GM23248 (cell line): ENCODE measurements around the gene CABP1. TPM values are rescaled to one million over a fixed set of nuclear protein-coding genes. Genes with fewer than 3 reads are reported as not detected.

Experiments used
- DNase-seq: peaks from one replicate; pipeline ENCODE4 v3.0.0-alpha.2; 2015
- H2AFZ ChIP-seq: fragments of 200-600 bp; sonication (generic); 2 replicates; pipeline ENCODE4 v1.6.1; 2016; ENCODE audit warnings: antibody characterized with exemption
- H3F3A ChIP-seq: fragments of 200-600 bp; sonication (generic); 2 replicates; pipeline ENCODE4 v1.6.1; 2016; ENCODE audit warnings: mild to moderate bottlenecking, antibody characterized with exemption, mixed run types; ENCODE audit not compliant: insufficient read depth
- H3K27ac ChIP-seq: fragments of 200-600 bp; sonication (generic); 2 replicates; pipeline ENCODE4 v1.5.1; 2016; ENCODE audit warnings: mild to moderate bottlenecking
- H3K27me3 ChIP-seq: fragments of 200-600 bp; sonication (generic); replicated peaks from 2 replicates; pipeline ENCODE4 v1.6.1; 2016; ENCODE audit warnings: mild to moderate bottlenecking; ENCODE audit not compliant: insufficient read depth
- H3K36me3 ChIP-seq: fragments of 200-600 bp; sonication (generic); 2 replicates; pipeline ENCODE4 v1.6.1; 2016; ENCODE audit warnings: low read depth, mild to moderate bottlenecking
- H3K4me1 ChIP-seq: fragments of 200-600 bp; sonication (generic); 2 replicates; pipeline ENCODE4 v1.6.1; 2016; ENCODE audit warnings: mild to moderate bottlenecking; ENCODE audit not compliant: insufficient read depth
- H3K4me2 ChIP-seq: fragments of 200-600 bp; sonication (generic); one replicate; pipeline ENCODE4 v1.6.1; 2016; ENCODE audit warnings: mild to moderate bottlenecking; ENCODE audit not compliant: unreplicated experiment
- H3K4me3 ChIP-seq: fragments of 200-600 bp; sonication (generic); 2 replicates; pipeline ENCODE4 v1.5.1; 2016; ENCODE audit warnings: mild to moderate bottlenecking
- H3K79me2 ChIP-seq: fragments of 200-600 bp; sonication (generic); 2 replicates; pipeline ENCODE4 v1.6.1; 2016; ENCODE audit warnings: mild to moderate bottlenecking; ENCODE audit not compliant: insufficient read depth
- H3K9ac ChIP-seq: fragments of 200-600 bp; sonication (generic); 2 replicates; pipeline ENCODE4 v1.6.1; 2016; ENCODE audit warnings: mild to moderate bottlenecking
- H3K9me2 ChIP-seq: fragments of 200-600 bp; sonication (generic); 2 replicates; pipeline ENCODE4 v1.6.1; 2016; ENCODE audit warnings: mixed run types, mild to moderate bottlenecking, moderate library complexity; ENCODE audit not compliant: insufficient read depth
- H3K9me3 ChIP-seq: fragments of 200-600 bp; sonication (generic); one replicate; pipeline ENCODE4 v1.6.1; 2017; ENCODE audit warnings: low read depth
- H4K20me1 ChIP-seq: fragments of 200-600 bp; sonication (generic); 2 replicates; pipeline ENCODE4 v1.6.0; 2016; ENCODE audit not compliant: insufficient read depth
- EZH2 ChIP-seq: fragments of 200-600 bp; sonication (generic); IDR thresholded peaks from 2 replicates; pipeline ENCODE4 v1.6.1; 2018; ENCODE audit warnings: antibody characterized with exemption, mild to moderate bottlenecking; ENCODE audit not compliant: insufficient read depth, poor library complexity, severe bottlenecking
- EZH2phosphoT487 ChIP-seq: fragments of 200-600 bp; sonication (generic); IDR thresholded peaks from 2 replicates; pipeline ENCODE4 v1.6.1; 2018; ENCODE audit warnings: antibody characterized with exemption, moderate library complexity, mild to moderate bottlenecking, low read depth; ENCODE audit not compliant: insufficient read depth
- WGBS, 2 experiments: methylation state at CpG; one replicate each; pipeline ENCODE4 v1.1.6; 2015 to 2017; ENCODE audit warnings: low lambda C conversion rate in 2 of 2, low coverage in 1 of 2; ENCODE audit errors: missing lambda C conversion rate in 2 of 2; 5-methylcytosine and 5-hydroxymethylcytosine counted together
- in situ Hi-C: fragments of 300-500 bp; cut with MboI; formaldehyde crosslinking; loops from 2 replicates; pipeline ENCODE4 v1.15.0; 2020
- polyA plus RNA-seq: library from polyadenylated mRNA; unstranded; fragments of >200 nt; fragmentation: Nextera tagmentation; extraction: Ambion mirVana; gene quantifications from 2 replicates; pipeline ENCODE4 v1.2.1, GENCODE V29; 2016
- total RNA-seq: library from RNA; depleted of rRNA; stranded (reverse); fragments of >200 nt; shearing (Covaris generic); gene quantifications from 2 replicates; pipeline ENCODE4 v1.2.3, GENCODE V29; 2014

The CABP1 gene
- total and polyA plus RNA-seq, 2 experiments from 2014 or later, result not detected

- H3K4me1 ChIP-seq, result no peaks in the 10 kb centered on the region
Observed at GRCh38 chr12:120659151-120659525, 18.7 kb downstream of the CABP1 start.

GRCh38 chr12:120661432-120661831 lies 21.0 kb downstream of the CABP1 start:
- H4K20me1 ChIP-seq, result no peaks in the 10 kb centered on the region
- H3K4me1 ChIP-seq, result no peaks in the 10 kb centered on the region
- no peaks in the 10 kb centered on the region for H3K9me3 ChIP-seq
- H3K79me2 ChIP-seq, result no peaks in the 10 kb centered on the region
- H3K36me3 ChIP-seq, result no peaks in the 10 kb centered on the region
- peaks cover 4% of the 10 kb centered on the region; the same call in 1 of the 2 replicates for H3K27me3 ChIP-seq
- H2AFZ ChIP-seq, result no peak overlapping the region
- no peaks in the 10 kb centered on the region for H3F3A ChIP-seq
- no peaks in the 10 kb centered on the region for H3K9me2 ChIP-seq
- no peak overlapping the region for H3K27ac ChIP-seq
- no peak for TF ChIP-seq EZH2phosphoT487
- TF ChIP-seq EZH2, result no peak
- no peak overlapping the region for H3K4me3 ChIP-seq
- in situ Hi-C loops, result no loop called here
- 37 to 54% methylated on average over 2 of the region's 2 CpGs for WGBS, 2 experiments
- H3K4me2 ChIP-seq, result no peak overlapping the region
- no peak for DNase-seq
- H3K9ac ChIP-seq, result no peak overlapping the region

More at GRCh38 chr12:120659151-120659525, 18.7 kb downstream of the CABP1 start:
- no peaks in the 10 kb centered on the region for H4K20me1 ChIP-seq
- H3K4me2 ChIP-seq, result no peak overlapping the region
- H3K9me2 ChIP-seq, result no peaks in the 10 kb centered on the region
- no peaks in the 10 kb centered on the region for H3K36me3 ChIP-seq
- DNase-seq, result no peak
- in situ Hi-C loops, result no loop called here
- H3K79me2 ChIP-seq, result no peaks in the 10 kb centered on the region
- no peaks in the 10 kb centered on the region for H3K9me3 ChIP-seq
- H2AFZ ChIP-seq, result no peak overlapping the region
- H3K27ac ChIP-seq, result no peak overlapping the region
- no peak overlapping the region for H3K9ac ChIP-seq
- peaks cover 3% of the 10 kb centered on the region; the same call in 1 of the 2 replicates for H3K27me3 ChIP-seq
- WGBS, 2 experiments, result 44 to 48% methylated on average over 8 of the region's 8 CpGs
- no peak overlapping the region for H3K4me3 ChIP-seq
- no peaks in the 10 kb centered on the region for H3F3A ChIP-seq
- TF ChIP-seq EZH2, result no peak
- TF ChIP-seq EZH2phosphoT487, result no peak

GRCh38 chr12:120662879-120663278 lies 22.5 kb downstream of the CABP1 start:
- H3K27ac ChIP-seq, result no peak overlapping the region
- H4K20me1 ChIP-seq, result no peaks in the 10 kb centered on the region
- TF ChIP-seq EZH2 (no peak), EZH2phosphoT487 (no peak)
- no peaks in the 10 kb centered on the region for H3K9me2 ChIP-seq
- H3K4me2 ChIP-seq, result no peak overlapping the region
- H3K4me1 ChIP-seq, result no peaks in the 10 kb centered on the region
- no peak for DNase-seq
- H3K36me3 ChIP-seq, result no peaks in the 10 kb centered on the region
- no peak overlapping the region for H2AFZ ChIP-seq
- peaks cover 4% of the 10 kb centered on the region; the same call in 1 of the 2 replicates for H3K27me3 ChIP-seq
- no peak overlapping the region for H3K9ac ChIP-seq
- H3K9me3 ChIP-seq, result no peaks in the 10 kb centered on the region
- no peak overlapping the region for H3K4me3 ChIP-seq
- 45 to 60% methylated on average over 3 of the region's 3 CpGs for WGBS, 2 experiments
- H3K79me2 ChIP-seq, result no peaks in the 10 kb centered on the region
- no peaks in the 10 kb centered on the region for H3F3A ChIP-seq
- in situ Hi-C loops, result no loop called here

GRCh38 chr12:120663741-120664140 lies 23.3 kb downstream of the CABP1 start:
- TF ChIP-seq EZH2 (no peak), EZH2phosphoT487 (no peak)
- no peaks in the 10 kb centered on the region for H3K9me2 ChIP-seq
- H2AFZ ChIP-seq, result no peak overlapping the region
- no peaks in the 10 kb centered on the region for H3K79me2 ChIP-seq
- peaks cover 4% of the 10 kb centered on the region; the same call in 1 of the 2 replicates for H3K27me3 ChIP-seq
- H3K4me1 ChIP-seq, result no peaks in the 10 kb centered on the region
- no peak overlapping the region for H3K27ac ChIP-seq
- H4K20me1 ChIP-seq, result no peaks in the 10 kb centered on the region
- no peaks in the 10 kb centered on the region for H3K36me3 ChIP-seq
- 60 to 64% methylated on average over 5 of the region's 5 CpGs for WGBS, 2 experiments
- no peaks in the 10 kb centered on the region for H3F3A ChIP-seq
- in situ Hi-C loops, result no loop called here
- H3K4me2 ChIP-seq, result no peak overlapping the region
- DNase-seq, result no peak
- no peak overlapping the region for H3K9ac ChIP-seq
- H3K4me3 ChIP-seq, result no peak overlapping the region
- no peaks in the 10 kb centered on the region for H3K9me3 ChIP-seq
